Measurements from ENCODE around the gene KICS2. TPM values are rescaled to one million over a fixed set of nuclear protein-coding genes. Genes with fewer than 3 reads are reported as not detected.

KICS2 gene
- total and polyA plus RNA-seq, 2 of the 8 experiments (the other 6 are each of a cell fraction or from before 2014, with no cell fraction given) = 5.6 to 9.5 TPM

GRCh38 chr12:64192644-64193444 is 29.3 kb downstream of the KICS2 start:
- no peak overlapping the region for H3K56ac ChIP-seq (replicated peaks; ENCODE audit: insufficient read length, low read depth, low read length)
- H4K20me1 ChIP-seq (replicated peaks in 1 of 2; ENCODE audit: control insufficient read depth in 1 of 2, insufficient read depth in 2 of 2, low read length in 2 of 2) = no peaks in the 10 kb centered on the region
- H2AK5ac ChIP-seq (ENCODE audit: low read depth, low read length) = no peak overlapping the region
- no peaks in the 10 kb centered on the region for H3K4me1 ChIP-seq (replicated peaks in 1 of 4; ENCODE audit: control insufficient read depth in 3 of 4, insufficient read depth in 4 of 4, low read length in 3 of 4)
- H3K18ac ChIP-seq (ENCODE audit: extremely low read depth, low read length) = no peak overlapping the region
- no peak overlapping the region for H3K4me3 ChIP-seq (ENCODE audit: extremely low read depth in 1 of 4, insufficient read depth in 2 of 4, low read depth in 3 of 4, low read length in 4 of 4)
- no peaks in the 10 kb centered on the region for H3K79me2 ChIP-seq (ENCODE audit: control insufficient read depth in 1 of 2, insufficient read depth in 2 of 2, low read length in 2 of 2)
- H3K23me2 ChIP-seq (ENCODE audit: low read depth, low read length) = no peaks in the 10 kb centered on the region
- no peak overlapping the region for H4K91ac ChIP-seq (replicated peaks; ENCODE audit: insufficient read length, low read length)
- no peak overlapping the region for H3K23ac ChIP-seq (ENCODE audit: insufficient read length)
- WGBS, 2 experiments (ENCODE audit: extremely low coverage in 1 of 2, insufficient coverage in 1 of 2, insufficient read length in 1 of 2, insufficient replicate concordance in 2 of 2, low coverage in 1 of 2, low lambda C conversion rate in 2 of 2, missing lambda C conversion rate in 1 of 2) = 89% methylated on average over 7 of the region's 7 CpGs; no CpG with 5 or more reads in 1 of the 2 experiments
- no peaks in the 10 kb centered on the region for H3K79me1 ChIP-seq (ENCODE audit: low read depth, low read length)
- H3K14ac ChIP-seq (ENCODE audit: insufficient read length) = no peak overlapping the region
- no peaks in the 10 kb centered on the region for H3K27me3 ChIP-seq (replicated peaks in 1 of 4; ENCODE audit: control insufficient read depth in 3 of 4, extremely low read depth in 1 of 4, insufficient read depth in 3 of 4, low read length in 3 of 4)
- ChIA-PET POLR2A (ENCODE audit: partially characterized antibody) (no interaction called here), CTCF (ENCODE audit: partially characterized antibody) (interaction anchor here (1.5 kb wide), 1 partner anchor 12 kb away, joined by 7 read pairs; no protein-coding TSS in a partner anchor)
- H3K4ac ChIP-seq (replicated peaks; ENCODE audit: insufficient read length, low read depth, low read length) = no peak overlapping the region
- H3K27ac ChIP-seq (ENCODE audit: low read depth, low read length) = no peak overlapping the region
- DNase-seq (ENCODE audit: low read depth in 1 of 2, low spot score in 2 of 2) = no peak
- H2BK15ac ChIP-seq (ENCODE audit: low read length) = no peak overlapping the region
- no peak overlapping the region for H3K9ac ChIP-seq (replicated peaks in 1 of 4; ENCODE audit: extremely low read depth in 1 of 4, low read depth in 3 of 4, low read length in 3 of 4)
- no peak overlapping the region for H2AFZ ChIP-seq (ENCODE audit: low read length)
- no peak overlapping the region for H4K8ac ChIP-seq (ENCODE audit: extremely low read depth, insufficient read depth, low read length)
- no peak overlapping the region for H2BK120ac ChIP-seq (replicated peaks; ENCODE audit: low read depth, low read length)
- H3K4me2 ChIP-seq (ENCODE audit: insufficient read depth in 1 of 2, low read depth in 2 of 2, low read length in 2 of 2) = no peak overlapping the region
- no peaks in the 10 kb centered on the region for H3K9me3 ChIP-seq (ENCODE audit: insufficient read depth in 2 of 2, low read depth in 1 of 2, low read length in 1 of 2)
- H3K36me3 ChIP-seq (ENCODE audit: control insufficient read depth in 2 of 4, insufficient read depth in 4 of 4, low read length in 3 of 4) = peaks cover 0 to 10% (median 6%) of the 10 kb centered on the region in 4 experiments; a peak in 4 of 8 replicates
- H2BK20ac ChIP-seq (ENCODE audit: low read length) = no peak overlapping the region
- no peak for FAIRE-seq
- no peak overlapping the region for H2BK5ac ChIP-seq (ENCODE audit: low read depth, low read length)
- no peak overlapping the region for H4K5ac ChIP-seq (ENCODE audit: insufficient read length, low read depth, low read length)
- H2BK12ac ChIP-seq (ENCODE audit: low read depth, low read length) = no peak overlapping the region
- TF ChIP-seq CREB1 (IDR thresholded peaks at IDR 0.05) = no peak
- TF ChIP-seq YY1 (IDR thresholded peaks at IDR 0.05; ENCODE audit: low read depth, low read length) = no peak
- no peak for TF ChIP-seq SUZ12 (IDR thresholded peaks at IDR 0.05; ENCODE audit: low read length)
- TF ChIP-seq EGR1 (IDR thresholded peaks at IDR 0.05; ENCODE audit: borderline replicate concordance, low read depth, low read length) = no peak
- TF ChIP-seq SIRT6 (IDR thresholded peaks at IDR 0.05; ENCODE audit: low read length) = no peak
- TF ChIP-seq BACH1 (IDR thresholded peaks at IDR 0.05; ENCODE audit: low read length) = no peak
- no peak for TF ChIP-seq FOSL1 (IDR thresholded peaks at IDR 0.05; ENCODE audit: insufficient read depth, low read depth, low read length)
- TF ChIP-seq MAFK (IDR thresholded peaks at IDR 0.05; ENCODE audit: low read depth, low read length) = no peak
- no peak for TF ChIP-seq CTCF (IDR thresholded peaks at IDR 0.05; ENCODE audit: control extremely low read depth in 1 of 3, insufficient read depth in 1 of 3, low read depth in 1 of 3, low read length in 3 of 3)
- no peak for TF ChIP-seq TEAD4 (IDR thresholded peaks at IDR 0.05; ENCODE audit: low read depth, low read length)
- no peak for TF ChIP-seq SIX5 (IDR thresholded peaks at IDR 0.05; ENCODE audit: low read depth, low read length)
- no peak for TF ChIP-seq SRF (IDR thresholded peaks at IDR 0.05; ENCODE audit: low read depth, low read length)
